Cardiac muscle cell (in vitro differentiated cells and primary cell): ENCODE results near the gene LIG3. TPM values are rescaled to one million over a fixed set of nuclear protein-coding genes. Genes with fewer than 3 reads are reported as not detected.

ENCODE experiments used
- DNase-seq, 2 donors: peaks; one replicate each; pipeline versions ENCODE4 v3.0.0 to v3.0.0-alpha.2; 2010 to 2017; ENCODE audit warnings: low read depth in 1 of 2, low spot score in 1 of 2
- H3K27ac ChIP-seq: fragments of 200-600 bp; sonication (generic); 2 replicates; pipeline ENCODE4 v1.5.1; 2016
- H3K27me3 ChIP-seq: fragments of 200-600 bp; sonication (generic); 2 replicates; pipeline ENCODE4 v1.6.0; 2016; ENCODE audit warnings: control low read depth
- H3K36me3 ChIP-seq: fragments of 200-600 bp; sonication (generic); 2 replicates; pipeline ENCODE4 v1.5.1; 2016; ENCODE audit warnings: control low read depth
- H3K4me1 ChIP-seq: fragments of 200-600 bp; sonication (generic); 2 replicates; pipeline ENCODE4 v1.8.1; 2017; ENCODE audit warnings: low read depth, mild to moderate bottlenecking, mixed run types
- H3K4me3 ChIP-seq: fragments of 200-600 bp; sonication (generic); 2 replicates; pipeline ENCODE4 v1.5.1; 2016; ENCODE audit warnings: mild to moderate bottlenecking
- H3K9me3 ChIP-seq: fragments of 200-600 bp; sonication (generic); 2 replicates; pipeline ENCODE4 v1.5.1; 2017; ENCODE audit warnings: low read depth, mild to moderate bottlenecking, control low read depth
- polyA plus RNA-seq: library from polyadenylated mRNA; unstranded; fragments of >200 nt; fragmentation: Nextera tagmentation; extraction: Ambion mirVana; gene quantifications from 2 replicates; pipeline ENCODE4 v1.2.1, GENCODE V29; 2016
- total RNA-seq: library from RNA; depleted of rRNA; stranded (reverse); fragments of >200 nt; gene quantifications from 2 replicates; pipeline ENCODE4 v1.2.3, GENCODE V29; 2016
- TF ChIP-seq, protein P1 (sequence below): IDR thresholded peaks from 2 replicates; pipeline ENCODE4 v1.5.1; 2012; ENCODE audit warnings: low read depth, mild to moderate bottlenecking, low read length

The LIG3 gene
- total and polyA plus RNA-seq, 2 experiments from 2014 or later: 27.9 to 85.5 TPM

DNA sequence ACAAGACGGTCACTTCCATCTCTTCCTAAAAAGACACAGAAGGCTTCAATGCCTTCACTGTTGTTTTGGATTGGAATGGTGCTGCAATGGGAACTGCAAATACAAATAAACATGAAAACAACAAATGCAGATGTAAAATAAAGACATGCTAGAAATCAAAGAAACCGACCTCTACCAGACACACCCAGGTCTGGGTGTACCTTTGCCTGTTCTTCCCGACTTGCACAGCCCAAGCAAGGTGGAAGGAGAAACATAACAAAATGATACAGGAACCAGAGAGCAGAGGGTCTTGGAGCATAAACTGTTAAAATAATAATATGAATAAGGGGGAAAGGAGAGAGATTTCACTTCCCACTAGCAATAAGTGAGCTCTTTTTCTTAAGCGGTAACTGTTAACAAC, 65.9 kb downstream of the LIG3 start:
- H3K27ac ChIP-seq: no peak overlapping the region
- H3K4me3 ChIP-seq: no peak overlapping the region
- TF ChIP-seq, protein P1, sequence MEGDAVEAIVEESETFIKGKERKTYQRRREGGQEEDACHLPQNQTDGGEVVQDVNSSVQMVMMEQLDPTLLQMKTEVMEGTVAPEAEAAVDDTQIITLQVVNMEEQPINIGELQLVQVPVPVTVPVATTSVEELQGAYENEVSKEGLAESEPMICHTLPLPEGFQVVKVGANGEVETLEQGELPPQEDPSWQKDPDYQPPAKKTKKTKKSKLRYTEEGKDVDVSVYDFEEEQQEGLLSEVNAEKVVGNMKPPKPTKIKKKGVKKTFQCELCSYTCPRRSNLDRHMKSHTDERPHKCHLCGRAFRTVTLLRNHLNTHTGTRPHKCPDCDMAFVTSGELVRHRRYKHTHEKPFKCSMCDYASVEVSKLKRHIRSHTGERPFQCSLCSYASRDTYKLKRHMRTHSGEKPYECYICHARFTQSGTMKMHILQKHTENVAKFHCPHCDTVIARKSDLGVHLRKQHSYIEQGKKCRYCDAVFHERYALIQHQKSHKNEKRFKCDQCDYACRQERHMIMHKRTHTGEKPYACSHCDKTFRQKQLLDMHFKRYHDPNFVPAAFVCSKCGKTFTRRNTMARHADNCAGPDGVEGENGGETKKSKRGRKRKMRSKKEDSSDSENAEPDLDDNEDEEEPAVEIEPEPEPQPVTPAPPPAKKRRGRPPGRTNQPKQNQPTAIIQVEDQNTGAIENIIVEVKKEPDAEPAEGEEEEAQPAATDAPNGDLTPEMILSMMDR: no peak

DNA sequence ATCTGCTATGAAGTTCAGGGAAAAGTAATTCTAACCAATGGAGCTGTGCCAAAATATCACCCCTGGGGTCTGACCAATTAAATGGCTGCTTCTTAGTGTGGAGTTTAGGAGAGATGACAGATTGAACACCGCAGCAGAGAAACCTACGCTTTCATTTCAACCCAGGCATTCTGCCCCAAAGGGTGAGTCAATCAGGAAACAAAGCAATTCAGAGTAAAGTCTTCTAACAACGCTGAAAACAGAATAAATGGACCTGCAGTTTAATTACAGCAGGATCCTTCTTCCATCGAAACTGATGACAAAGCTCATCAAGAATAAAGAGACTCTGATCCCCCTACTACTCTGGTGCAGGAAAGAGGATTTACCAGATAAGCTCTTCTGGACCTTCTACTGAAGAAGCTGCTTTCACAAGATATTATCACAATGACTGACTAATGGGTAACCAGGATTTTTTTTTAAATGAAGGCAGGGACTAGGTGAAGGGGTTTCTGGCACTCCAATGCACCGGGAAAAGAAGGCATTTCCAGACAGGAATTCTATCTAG, 66.5 kb downstream of the LIG3 start:
- H3K27ac ChIP-seq: no peak overlapping the region
- H3K36me3 ChIP-seq: no peaks in the 10 kb centered on the region
- DNase-seq: peak in 1 of 2 donors; percentile 69
- no peak overlapping the region for H3K4me3 ChIP-seq
- no peaks in the 10 kb centered on the region for H3K9me3 ChIP-seq
- TF ChIP-seq, protein P1: no peak
- no peaks in the 10 kb centered on the region for H3K4me1 ChIP-seq
- H3K27me3 ChIP-seq: no peaks in the 10 kb centered on the region

More for the DNA sequence above, 65.9 kb downstream of the LIG3 start:
- H3K4me1 ChIP-seq: no peaks in the 10 kb centered on the region
- H3K9me3 ChIP-seq: no peaks in the 10 kb centered on the region
- H3K36me3 ChIP-seq: no peaks in the 10 kb centered on the region
- no peaks in the 10 kb centered on the region for H3K27me3 ChIP-seq
- no peak for DNase-seq

GRCh38 chr17:35048685-35049379, 68.5 kb downstream of the LIG3 start:
- Histone ChIP-seq H3K9me3 (no peaks in the 10 kb centered on the region), H3K27me3 (no peaks in the 10 kb centered on the region), H3K4me3 (no peak overlapping the region), H3K36me3 (no peaks in the 10 kb centered on the region), H3K27ac (no peak overlapping the region), H3K4me1 (no peaks in the 10 kb centered on the region)
- TF ChIP-seq, protein P1: no peak
- DNase-seq: no peak

GRCh38 chr17:35050170-35050569, 69.9 kb downstream of the LIG3 start:
- no peaks in the 10 kb centered on the region for H3K27me3 ChIP-seq
- H3K9me3 ChIP-seq: no peaks in the 10 kb centered on the region
- no peak overlapping the region for H3K27ac ChIP-seq
- no peaks in the 10 kb centered on the region for H3K4me1 ChIP-seq
- TF ChIP-seq, protein P1: no peak
- no peak overlapping the region for H3K4me3 ChIP-seq
- DNase-seq: no peak
- no peaks in the 10 kb centered on the region for H3K36me3 ChIP-seq

DNA sequence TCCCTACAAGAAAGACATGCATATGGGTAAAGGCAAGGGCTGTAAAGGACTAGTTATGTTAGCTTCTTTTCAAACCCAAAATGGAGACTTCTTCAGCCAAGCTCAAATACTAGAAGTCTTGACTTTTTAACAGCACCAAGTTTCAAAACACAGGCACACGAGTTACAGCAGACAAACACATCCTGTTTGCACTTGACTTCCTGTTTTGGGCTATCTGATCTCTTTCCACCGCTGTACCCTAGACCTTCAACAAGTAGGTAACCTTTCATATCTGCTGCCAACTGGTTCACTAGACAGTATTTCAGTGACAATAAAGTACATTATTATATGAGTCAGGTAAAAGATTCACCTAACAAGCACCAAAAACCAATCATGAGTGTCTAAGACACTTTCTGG, 70.9 kb downstream of the LIG3 start:
- Histone ChIP-seq H3K27me3 (no peaks in the 10 kb centered on the region), H3K4me1 (no peaks in the 10 kb centered on the region), H3K27ac (no peak overlapping the region), H3K4me3 (no peak overlapping the region), H3K9me3 (no peaks in the 10 kb centered on the region), H3K36me3 (no peaks in the 10 kb centered on the region)
- TF ChIP-seq, protein P1: no peak
- peak in 1 of 2 donors; percentile 12 for DNase-seq
